DMS79 (cell line): Measurements from ENCODE around the gene ZNF691.
"Not testable (repeated sequence)": the region's sequence is repeated elsewhere in the genome, so short reads cannot be mapped to it uniquely, and the experiment has no call there.

ENCODE experiments used
- DNase-seq: peaks from one replicate; lab custom pipeline; 2025; lab: John Stamatoyannopoulos, UW

The ZNF691 gene

GRCh38 chr1:42859366-42859765 is 13.0 kb downstream of the ZNF691 start:
- not testable (repeated sequence) for DNase-seq

- DNase-seq, result no peak
These were observed 14.1 kb downstream of the ZNF691 start for GRCh38 chr1:42860339-42861013.

- DNase-seq, result no peak
These were observed 14.6 kb downstream of the ZNF691 start for GRCh38 chr1:42861014-42861399.

GRCh38 chr1:42866549-42866948 is 20.1 kb downstream of the ZNF691 start:
- no peak for DNase-seq

GRCh38 chr1:42868466-42868865 is 22.1 kb downstream of the ZNF691 start:
- DNase-seq, result not testable (repeated sequence)

GRCh38 chr1:42869254-42869653 is 22.8 kb downstream of the ZNF691 start:
- not testable (repeated sequence) for DNase-seq

- not testable (repeated sequence) for DNase-seq
These were observed 23.3 kb downstream of the ZNF691 start for GRCh38 chr1:42869751-42870150.

GRCh38 chr1:42873108-42873507 is 26.7 kb downstream of the ZNF691 start:
- DNase-seq, result not testable (repeated sequence)

GRCh38 chr1:42873670-42874069 is 27.3 kb downstream of the ZNF691 start:
- no peak for DNase-seq

GRCh38 chr1:42876009-42876408 is 29.6 kb downstream of the ZNF691 start:
- no peak for DNase-seq

- no peak for DNase-seq
These were observed 31.0 kb downstream of the ZNF691 start for GRCh38 chr1:42877380-42877779.

- no peak for DNase-seq
These were observed 34.0 kb downstream of the ZNF691 start for GRCh38 chr1:42880384-42880783.

- DNase-seq, result no peak
These were observed 39.8 kb downstream of the ZNF691 start for GRCh38 chr1:42886046-42886739.

GRCh38 chr1:42886800-42887199 is 40.4 kb downstream of the ZNF691 start:
- DNase-seq, result no peak

- DNase-seq, result no peak
These were observed 41.0 kb downstream of the ZNF691 start for GRCh38 chr1:42887366-42887765.

GRCh38 chr1:42888013-42888633 is 41.7 kb downstream of the ZNF691 start:
- no peak for DNase-seq

- DNase-seq, result no peak
These were observed 42.9 kb downstream of the ZNF691 start for GRCh38 chr1:42889264-42889663.

- DNase-seq, result peak; percentile 97
These were observed 45.2 kb downstream of the ZNF691 start for GRCh38 chr1:42891465-42892138.

GRCh38 chr1:42899960-42900359 is 53.5 kb downstream of the ZNF691 start:
- DNase-seq, result not testable (repeated sequence)
